Erythroblast (primary cell): ENCODE measurements around the gene BTBD8.

Source experiments
- GATA1 ChIP-seq: IDR thresholded peaks from 2 replicates; pipeline ENCODE4 v1.6.1; 2011; ENCODE audit warnings: low read depth, mild to moderate bottlenecking, control low read depth, low read length, moderate library complexity
- POLR2A ChIP-seq: IDR thresholded peaks from 2 replicates; pipeline ENCODE4 v1.6.1; 2011; ENCODE audit warnings: mild to moderate bottlenecking, low read length

DNA sequence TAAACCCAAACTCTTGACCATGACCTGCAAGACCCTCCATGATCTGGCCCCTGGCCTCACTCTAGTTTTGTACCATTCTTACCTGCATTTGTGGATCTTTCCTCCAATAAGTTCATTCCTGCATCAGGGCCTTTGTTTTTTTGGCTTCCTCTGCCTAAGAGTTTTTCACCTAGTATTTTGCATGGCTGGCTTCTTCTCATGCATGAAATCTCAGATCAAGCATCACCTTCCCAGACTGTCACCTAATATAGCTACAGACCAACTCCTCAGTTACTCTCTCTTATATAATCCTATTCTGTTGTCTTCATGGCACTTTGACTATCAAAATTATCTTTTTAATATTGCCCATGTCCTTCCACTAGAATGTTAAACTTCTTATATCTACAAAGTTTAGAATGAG, 54.2 kb downstream of the BTBD8 start:
- TF ChIP-seq POLR2A: no peak
- TF ChIP-seq GATA1: no peak
